DND-41 (cell line): ENCODE results near the gene CEP162.
"Not testable (repeated sequence)": the region's sequence is repeated elsewhere in the genome, so short reads cannot be mapped to it uniquely, and the experiment has no call there.

Source experiments
- ATAC-seq: fragments of 200-7000 bp; cut with Tn5 transposase; 3 replicates; pipeline ENCODE4 v1.9.1; 2021; ENCODE audit warnings: low read depth; ENCODE audit not compliant: insufficient read depth
- DNase-seq: peaks from one replicate; pipeline ENCODE4 v3.0.0-alpha.2; 2020
- H2AFZ ChIP-seq: 2 replicates; pipeline ENCODE4 v1.6.0; 2012; ENCODE audit warnings: low read depth, low read length
- H3K27ac ChIP-seq: 2 replicates; pipeline ENCODE4 v1.5.1; 2012; ENCODE audit warnings: low read length, inconsistent platforms
- H3K27me3 ChIP-seq: fragments of 200-600 bp; sonication (generic); 2 replicates; pipeline ENCODE4 v1.6.0; 2012; ENCODE audit warnings: low read length, mild to moderate bottlenecking, inconsistent platforms; ENCODE audit not compliant: insufficient read depth, poor library complexity
- H3K36me3 ChIP-seq: 2 replicates; pipeline ENCODE4 v1.5.1; 2012; ENCODE audit warnings: low read length, inconsistent platforms; ENCODE audit not compliant: insufficient read depth
- H3K4me1 ChIP-seq: 2 replicates; pipeline ENCODE4 v1.5.1; 2012; ENCODE audit warnings: mild to moderate bottlenecking, low read length; ENCODE audit not compliant: insufficient read depth
- H3K4me2 ChIP-seq: 2 replicates; pipeline ENCODE4 v1.6.0; 2012; ENCODE audit warnings: mild to moderate bottlenecking, moderate library complexity, low read length, inconsistent platforms; ENCODE audit not compliant: insufficient read depth
- H3K4me3 ChIP-seq, 2 experiments: fragments of 200-600 bp in 1 of 2; shearing (Covaris generic) in 1 of 2; 2 replicates each; pipeline ENCODE4 v1.5.1; 2012 to 2016; ENCODE audit warnings: inconsistent platforms in 2 of 2, low read length in 2 of 2, mild to moderate bottlenecking in 2 of 2, low read depth in 1 of 2, moderate library complexity in 1 of 2
- H3K79me2 ChIP-seq: 2 replicates; pipeline ENCODE4 v1.6.0; 2012; ENCODE audit warnings: low read length, inconsistent platforms; ENCODE audit not compliant: insufficient read depth
- H3K9ac ChIP-seq: 2 replicates; pipeline ENCODE4 v1.6.0; 2012; ENCODE audit warnings: low read depth, mild to moderate bottlenecking, inconsistent platforms, low read length, moderate library complexity
- H3K9me3 ChIP-seq: 2 replicates; pipeline ENCODE4 v1.5.1; 2012; ENCODE audit warnings: low read length, moderate library complexity, mild to moderate bottlenecking, inconsistent platforms; ENCODE audit not compliant: insufficient read depth, severe bottlenecking
- H4K20me1 ChIP-seq: 2 replicates; pipeline ENCODE4 v1.6.0; 2012; ENCODE audit warnings: low read length; ENCODE audit not compliant: insufficient read depth
- EZH2 ChIP-seq: IDR thresholded peaks from 3 replicates; pipeline ENCODE4 v1.6.1; 2012; ENCODE audit warnings: borderline replicate concordance, low read depth, mild to moderate bottlenecking, moderate library complexity, low read length, inconsistent platforms; ENCODE audit not compliant: severe bottlenecking
- TF ChIP-seq, protein P1 (sequence below): IDR thresholded peaks from 2 replicates; pipeline ENCODE4 v1.5.1; 2012; ENCODE audit warnings: borderline replicate concordance, low read length, moderate library complexity, mild to moderate bottlenecking; ENCODE audit not compliant: poor library complexity, severe bottlenecking; ENCODE audit errors: extremely low read depth

CEP162 gene

GRCh38 chr6:84251891-84252539 is 24.6 kb upstream of the CEP162 start:
- Histone ChIP-seq H3K4me2 (no peak overlapping the region), H3K27me3 (peaks cover 2% of the 10 kb centered on the region)

GRCh38 chr6:84249724-84250123 is 22.3 kb upstream of the CEP162 start:
- Histone ChIP-seq H3K27me3 (peaks cover 2% of the 10 kb centered on the region), H3K4me1 (no peaks in the 10 kb centered on the region), H2AFZ (no peak overlapping the region), H4K20me1 (no peaks in the 10 kb centered on the region), H3K4me2 (no peak overlapping the region), H3K27ac (no peak overlapping the region), H3K79me2 (no peaks in the 10 kb centered on the region), H3K4me3 (no peak overlapping the region), H3K9ac (no peak overlapping the region), H3K9me3 (no peaks in the 10 kb centered on the region), H3K36me3 (no peaks in the 10 kb centered on the region)
- DNase-seq = no peak
- ATAC-seq = peak; percentile 58; the same call in 2 of the 3 replicates
- TF ChIP-seq EZH2 = no peak
- TF ChIP-seq, protein P1, sequence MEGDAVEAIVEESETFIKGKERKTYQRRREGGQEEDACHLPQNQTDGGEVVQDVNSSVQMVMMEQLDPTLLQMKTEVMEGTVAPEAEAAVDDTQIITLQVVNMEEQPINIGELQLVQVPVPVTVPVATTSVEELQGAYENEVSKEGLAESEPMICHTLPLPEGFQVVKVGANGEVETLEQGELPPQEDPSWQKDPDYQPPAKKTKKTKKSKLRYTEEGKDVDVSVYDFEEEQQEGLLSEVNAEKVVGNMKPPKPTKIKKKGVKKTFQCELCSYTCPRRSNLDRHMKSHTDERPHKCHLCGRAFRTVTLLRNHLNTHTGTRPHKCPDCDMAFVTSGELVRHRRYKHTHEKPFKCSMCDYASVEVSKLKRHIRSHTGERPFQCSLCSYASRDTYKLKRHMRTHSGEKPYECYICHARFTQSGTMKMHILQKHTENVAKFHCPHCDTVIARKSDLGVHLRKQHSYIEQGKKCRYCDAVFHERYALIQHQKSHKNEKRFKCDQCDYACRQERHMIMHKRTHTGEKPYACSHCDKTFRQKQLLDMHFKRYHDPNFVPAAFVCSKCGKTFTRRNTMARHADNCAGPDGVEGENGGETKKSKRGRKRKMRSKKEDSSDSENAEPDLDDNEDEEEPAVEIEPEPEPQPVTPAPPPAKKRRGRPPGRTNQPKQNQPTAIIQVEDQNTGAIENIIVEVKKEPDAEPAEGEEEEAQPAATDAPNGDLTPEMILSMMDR = no peak

More at GRCh38 chr6:84251891-84252539, 24.6 kb upstream of the CEP162 start:
- no peaks in the 10 kb centered on the region for H3K9me3 ChIP-seq
- H3K4me3 ChIP-seq = no peak overlapping the region
- H3K79me2 ChIP-seq = no peaks in the 10 kb centered on the region
- H3K4me1 ChIP-seq = no peaks in the 10 kb centered on the region
- no peaks in the 10 kb centered on the region for H4K20me1 ChIP-seq
- no peak overlapping the region for H3K9ac ChIP-seq
- no peaks in the 10 kb centered on the region for H3K36me3 ChIP-seq
- no peak for ATAC-seq
- H2AFZ ChIP-seq = no peak overlapping the region
- no peak for DNase-seq
- TF ChIP-seq, protein P1 = no peak
- TF ChIP-seq EZH2 = no peak
- H3K27ac ChIP-seq = no peak overlapping the region

DNA sequence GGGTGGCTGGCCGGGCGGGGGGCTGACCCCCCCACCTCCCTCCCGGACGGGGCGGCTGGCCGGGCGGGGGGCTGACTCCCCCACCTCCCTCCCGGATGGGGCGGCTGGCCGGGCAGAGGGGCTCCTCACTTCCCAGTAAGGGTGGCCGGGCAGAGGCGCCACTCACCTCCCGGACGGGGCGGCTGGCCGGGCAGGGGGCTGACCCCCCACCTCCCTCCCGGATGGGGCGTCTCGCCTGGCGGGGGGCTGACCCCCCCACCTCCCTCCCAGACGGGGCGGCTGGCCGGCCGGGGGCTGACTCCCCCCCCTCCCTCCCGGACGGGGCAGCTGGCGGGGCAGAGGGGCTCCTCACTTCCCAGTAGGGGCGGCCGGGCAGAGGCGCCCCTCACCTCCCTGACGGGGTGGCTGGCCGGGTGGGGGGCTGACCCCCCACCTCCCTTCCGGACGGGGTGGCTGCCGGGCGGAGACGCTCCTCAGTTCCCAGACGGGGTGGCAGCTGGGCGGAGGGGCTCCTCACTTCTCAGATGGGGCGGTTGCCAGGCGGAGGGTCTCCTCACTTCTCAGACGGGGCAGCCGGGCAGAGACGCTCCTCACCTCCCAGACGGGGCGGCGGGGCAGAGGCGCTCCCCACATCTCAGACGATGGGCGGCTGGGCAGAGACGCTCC is 17.1 kb upstream of the CEP162 start:
- not testable (repeated sequence) for H3K36me3 ChIP-seq, ATAC-seq

GRCh38 chr6:84243240-84243639 is 15.8 kb upstream of the CEP162 start:
- no peaks in the 10 kb centered on the region for H3K4me1 ChIP-seq
- no peak overlapping the region for H3K9ac ChIP-seq
- H2AFZ ChIP-seq = no peak overlapping the region
- H3K27me3 ChIP-seq = no peaks in the 10 kb centered on the region
- H3K4me3 ChIP-seq = no peak overlapping the region
- TF ChIP-seq, protein P1 = peak; percentile 30
- no peak for TF ChIP-seq EZH2
- ATAC-seq (no peak), DNase-seq (no peak)
- H3K36me3 ChIP-seq = no peaks in the 10 kb centered on the region
- no peaks in the 10 kb centered on the region for H3K79me2 ChIP-seq
- H3K4me2 ChIP-seq = no peak overlapping the region
- H3K9me3 ChIP-seq = no peaks in the 10 kb centered on the region
- no peaks in the 10 kb centered on the region for H4K20me1 ChIP-seq
- H3K27ac ChIP-seq = no peak overlapping the region

More for the DNA sequence above, 17.1 kb upstream of the CEP162 start:
- not testable (repeated sequence) for DNase-seq, H3K4me1 ChIP-seq, H3K27me3 ChIP-seq, H3K4me3 ChIP-seq, H3K9ac ChIP-seq, H3K79me2 ChIP-seq, H3K27ac ChIP-seq, H3K9me3 ChIP-seq, H2AFZ ChIP-seq, H4K20me1 ChIP-seq, H3K4me2 ChIP-seq
